Endothelial cell of umbilical vein (primary cell): Measurements from ENCODE around the gene NFIA. TPM values are rescaled to one million over a fixed set of nuclear protein-coding genes. Genes with fewer than 3 reads are reported as not detected.

Experiments used
- BruUV-seq: library from RNA; stranded (reverse); fragments of 400-500 nt; replicated peaks from 2 replicates; lab custom pipeline; 2021; lab: Mats Ljungman, UMichigan
- CTCF ChIA-PET: fragments of 300-600, 350-600 bp; sonication (Branson Sonifier 250); formaldehyde crosslinking; loops from one replicate; lab custom pipeline; 2021; ENCODE audit warnings: antibody characterized with exemption, inconsistent platforms; lab: Charles Lee
- POLR2A ChIA-PET: fragments of 300-600, 350-600 bp; sonication (Branson Sonifier 250); formaldehyde crosslinking; loops from one replicate; lab custom pipeline; 2021; ENCODE audit warnings: antibody characterized with exemption, inconsistent platforms; lab: Charles Lee
- DNase-seq: peaks from one replicate; pipeline ENCODE4 v3.0.0-alpha.2; 2011; ENCODE audit warnings: low read depth, low spot score
- FAIRE-seq: peaks from 2 replicates; lab custom pipeline; 2011; peaks lifted over from hg19 to GRCh38; lab: Jason Lieb, UNC
- H2AFZ ChIP-seq: 2 replicates; pipeline ENCODE4 v1.6.0; 2012; ENCODE audit warnings: low read depth, low read length, control low read depth, inconsistent platforms
- H3K27ac ChIP-seq: 2 replicates; pipeline ENCODE4 v1.5.1; 2011; ENCODE audit warnings: low read depth, mild to moderate bottlenecking, control low read depth, low read length, moderate library complexity; ENCODE audit not compliant: insufficient read depth
- H3K27me3 ChIP-seq, 2 experiments: 2 replicates each; pipeline versions ENCODE4 v1.6.0 to v1.6.1; 2011; ENCODE audit warnings: low read length in 2 of 2, mixed read lengths in 1 of 2; ENCODE audit not compliant: control insufficient read depth in 2 of 2, insufficient read depth in 2 of 2
- H3K36me3 ChIP-seq, 2 experiments: 2 replicates in 1 of 2; 3 replicates in 1 of 2; pipeline ENCODE4 v1.5.1; 2011; ENCODE audit warnings: low read length in 2 of 2, mild to moderate bottlenecking in 1 of 2, moderate library complexity in 1 of 2; ENCODE audit not compliant: control insufficient read depth in 2 of 2, insufficient read depth in 2 of 2; ENCODE audit errors: extremely low read depth in 1 of 2
- H3K4me1 ChIP-seq: 3 replicates; pipeline ENCODE4 v1.5.1; 2011; ENCODE audit warnings: mild to moderate bottlenecking, low read length; ENCODE audit not compliant: control insufficient read depth, insufficient read depth; ENCODE audit errors: extremely low read depth
- H3K4me2 ChIP-seq: 2 replicates; pipeline ENCODE4 v1.6.1; 2011; ENCODE audit warnings: low read length, control low read depth, mixed read lengths; ENCODE audit not compliant: insufficient read depth
- H3K4me3 ChIP-seq, 3 experiments: fragments of 200-600 bp in 1 of 3; sonication (generic), shearing (Covaris generic) in 1 of 3; replicated peaks in 1 of 3; 2 replicates each; pipeline ENCODE4 v1.5.1; 2011 to 2016; ENCODE audit warnings: control low read depth in 3 of 3, low read length in 3 of 3, mild to moderate bottlenecking in 2 of 3, inconsistent platforms in 1 of 3, low read depth in 1 of 3, moderate library complexity in 1 of 3; ENCODE audit not compliant: insufficient read depth in 1 of 3
- H3K79me2 ChIP-seq: 2 replicates; pipeline ENCODE4 v1.6.0; 2012; ENCODE audit warnings: low read length, inconsistent platforms; ENCODE audit not compliant: control insufficient read depth, insufficient read depth
- H3K9ac ChIP-seq: replicated peaks from 2 replicates; pipeline ENCODE3; 2011; ENCODE audit warnings: low read length, control low read depth; ENCODE audit not compliant: insufficient read depth; ENCODE audit errors: extremely low read depth
- H3K9me1 ChIP-seq: replicated peaks from 3 replicates; pipeline ENCODE4 v1.6.0; 2011; ENCODE audit warnings: mild to moderate bottlenecking, low read length; ENCODE audit not compliant: control insufficient read depth, insufficient read depth; ENCODE audit errors: extremely low read depth
- H3K9me3 ChIP-seq: replicated peaks from 2 replicates; pipeline ENCODE4 v1.5.1; 2012; ENCODE audit warnings: low read length, inconsistent platforms; ENCODE audit not compliant: control insufficient read depth, insufficient read depth
- H4K20me1 ChIP-seq: replicated peaks from 2 replicates; pipeline ENCODE3; 2011; ENCODE audit warnings: mild to moderate bottlenecking, low read length; ENCODE audit not compliant: control insufficient read depth, insufficient read depth; ENCODE audit errors: extremely low read depth
- CTCF ChIP-seq, 2 donors: IDR thresholded peaks; 1 replicate in 1 of 2; 2 replicates in 1 of 2; pipeline ENCODE4 v1.5.1; 2011; ENCODE audit warnings: low read length in 2 of 2, mild to moderate bottlenecking in 2 of 2, moderate library complexity in 2 of 2, control low read depth in 1 of 2, inconsistent platforms in 1 of 2, low read depth in 1 of 2; ENCODE audit not compliant: insufficient read depth in 1 of 2; ENCODE audit errors: extremely low read depth in 1 of 2
- EZH2 ChIP-seq: IDR thresholded peaks from 2 replicates; pipeline ENCODE4 v1.6.1; 2012; ENCODE audit warnings: borderline replicate concordance, low read depth, mild to moderate bottlenecking, moderate library complexity, low read length, inconsistent platforms; ENCODE audit not compliant: severe bottlenecking
- FOS ChIP-seq: IDR thresholded peaks from 2 replicates; pipeline ENCODE4 v1.6.1; 2011; ENCODE audit warnings: mild to moderate bottlenecking, low read length, moderate library complexity, borderline replicate concordance; ENCODE audit not compliant: insufficient read depth
- GATA2 ChIP-seq: IDR thresholded peaks from 2 replicates; pipeline ENCODE4 v1.7.0; 2011; ENCODE audit warnings: low read depth, mild to moderate bottlenecking, moderate library complexity, mixed read lengths, low read length; ENCODE audit not compliant: insufficient read length, insufficient read depth
- JUN ChIP-seq: IDR thresholded peaks from 2 replicates; pipeline ENCODE4 v1.6.1; 2011; ENCODE audit warnings: borderline replicate concordance, low read depth; ENCODE audit not compliant: insufficient read length, insufficient read depth
- MAX ChIP-seq: IDR thresholded peaks from 2 replicates; pipeline ENCODE4 v1.6.1; 2011; ENCODE audit not compliant: insufficient read depth, insufficient read length
- MYC ChIP-seq: IDR thresholded peaks from one replicate; pipeline ENCODE4 v1.6.1; 2011; ENCODE audit warnings: mild to moderate bottlenecking, low read depth, low read length
- POLR2A ChIP-seq: IDR thresholded peaks from 2 replicates; pipeline ENCODE4 v1.6.1; 2012; ENCODE audit warnings: low read depth, mild to moderate bottlenecking, control low read depth, low read length
- POLR2AphosphoS5 ChIP-seq: IDR thresholded peaks from 2 replicates; pipeline ENCODE4 v1.6.1; 2012; ENCODE audit warnings: low read depth, mild to moderate bottlenecking, control low read depth, low read length, moderate library complexity; ENCODE audit not compliant: insufficient read depth
- dilution Hi-C: fragments of 300-500 bp; cut with MboI; formaldehyde crosslinking; loops from one replicate; pipeline ENCODE4 v1.15.0; 2019; ENCODE audit warnings: low sequenced_read_pairs; ENCODE audit not compliant: extremely low pct_ligation_motif_present
- intact Hi-C: fragments of 100-400 bp; cut with micrococcal nuclease; formaldehyde crosslinking; loops from one replicate; pipeline ENCODE4 v1.10.0; 2022
- polyA plus RNA-seq, 4 experiments: library from polyadenylated mRNA; depleted of rRNA in 3 of 4; stranded (reverse) in 3 of 4; unstranded in 1 of 4; fragments of >200 nt; gene quantifications; 2 replicates each; pipeline versions ENCODE4 v1.2.1 to v1.2.3, GENCODE V29; 2011 to 2012; ENCODE audit warnings: missing spikeins in 1 of 4
- total RNA-seq: library from RNA; stranded (reverse); gene quantifications from 2 replicates; pipeline ENCODE4 v1.2.3, GENCODE V29; 2021

The NFIA gene
- total and polyA plus RNA-seq, 2 donors (not counting 3 experiments of a cell fraction or from before 2014, with no cell fraction given): 25.5 to 47.0 TPM

- H3K4me3 ChIP-seq: no peak overlapping the region
- intact Hi-C loops (no loop called here), dilution Hi-C loops (no loop called here)
- H4K20me1 ChIP-seq: no peaks in the 10 kb centered on the region
- H3K36me3 ChIP-seq: no peaks in the 10 kb centered on the region
- no peak overlapping the region for H2AFZ ChIP-seq
- H3K79me2 ChIP-seq: peaks cover 12% of the 10 kb centered on the region
- peak; percentile 20 for DNase-seq
- H3K4me1 ChIP-seq: no peaks in the 10 kb centered on the region
- BruUV-seq: no TSS peak
- no peaks in the 10 kb centered on the region for H3K9me1 ChIP-seq
- POLR2A ChIA-PET: no interaction called here
- H3K9ac ChIP-seq: no peak overlapping the region
- no peak overlapping the region for H3K4me2 ChIP-seq
- no peak for FAIRE-seq
- TF ChIP-seq POLR2A (no peak), POLR2AphosphoS5 (no peak), JUN (no peak), CTCF (IDR thresholded peaks at IDR 0.05; ENCODE audit: extremely low read depth in 1 of 2, insufficient read depth in 1 of 2, low read depth in 1 of 2, low read length in 2 of 2) (no peak), GATA2 (no peak), MAX (no peak), MYC (no peak), EZH2 (no peak), FOS (no peak)
- H3K27me3 ChIP-seq: no peaks in the 10 kb centered on the region
- no peak overlapping the region for H3K27ac ChIP-seq
- CTCF ChIA-PET: interaction anchor here (1.9 kb wide), 1 partner anchor 11 kb away, joined by 7 read pairs; no protein-coding TSS in a partner anchor
- H3K9me3 ChIP-seq: no peaks in the 10 kb centered on the region
Observed at GRCh38 chr1:61124078-61124477, 41.7 kb downstream of the NFIA start.
